AG09319 (cell line): ENCODE measurements around the gene GARRE1.
A peak's percentile ranks its signal among the peaks of the same experiment; 100 is the strongest.

ENCODE experiments used
- DNase-seq: peaks from one replicate; pipeline ENCODE4 v3.0.0-alpha.2; 2010; ENCODE audit warnings: low read depth; ENCODE audit errors: extremely low read depth
- TF ChIP-seq, protein P1 (sequence below): IDR thresholded peaks from 2 replicates; pipeline ENCODE4 v1.5.1; 2011; ENCODE audit warnings: low read depth, mild to moderate bottlenecking, inconsistent platforms, low read length, moderate library complexity

The GARRE1 gene

DNA sequence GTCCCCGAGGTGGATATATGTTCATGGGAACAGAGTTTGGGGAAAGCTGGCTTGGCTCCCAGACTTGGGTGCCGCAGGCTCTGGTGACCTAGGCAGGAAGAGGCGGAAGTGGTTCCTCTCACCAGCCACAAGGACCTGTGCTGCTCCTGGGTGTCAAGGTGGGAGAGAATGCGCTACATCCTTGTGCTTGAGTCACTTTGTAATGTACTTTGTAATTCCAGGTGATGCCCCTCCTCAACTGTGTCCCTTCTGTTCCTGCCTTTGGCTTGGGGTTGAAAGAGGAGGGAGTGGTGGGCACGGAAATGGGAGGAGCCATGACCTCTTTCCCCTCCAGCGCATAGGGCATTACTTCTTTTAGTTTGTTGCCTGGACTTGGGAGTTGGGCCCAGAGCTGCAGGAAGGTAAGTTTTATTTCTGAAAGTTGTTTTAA lies 10.9 kb downstream of the GARRE1 start:
- no peak for DNase-seq
- TF ChIP-seq, protein P1, sequence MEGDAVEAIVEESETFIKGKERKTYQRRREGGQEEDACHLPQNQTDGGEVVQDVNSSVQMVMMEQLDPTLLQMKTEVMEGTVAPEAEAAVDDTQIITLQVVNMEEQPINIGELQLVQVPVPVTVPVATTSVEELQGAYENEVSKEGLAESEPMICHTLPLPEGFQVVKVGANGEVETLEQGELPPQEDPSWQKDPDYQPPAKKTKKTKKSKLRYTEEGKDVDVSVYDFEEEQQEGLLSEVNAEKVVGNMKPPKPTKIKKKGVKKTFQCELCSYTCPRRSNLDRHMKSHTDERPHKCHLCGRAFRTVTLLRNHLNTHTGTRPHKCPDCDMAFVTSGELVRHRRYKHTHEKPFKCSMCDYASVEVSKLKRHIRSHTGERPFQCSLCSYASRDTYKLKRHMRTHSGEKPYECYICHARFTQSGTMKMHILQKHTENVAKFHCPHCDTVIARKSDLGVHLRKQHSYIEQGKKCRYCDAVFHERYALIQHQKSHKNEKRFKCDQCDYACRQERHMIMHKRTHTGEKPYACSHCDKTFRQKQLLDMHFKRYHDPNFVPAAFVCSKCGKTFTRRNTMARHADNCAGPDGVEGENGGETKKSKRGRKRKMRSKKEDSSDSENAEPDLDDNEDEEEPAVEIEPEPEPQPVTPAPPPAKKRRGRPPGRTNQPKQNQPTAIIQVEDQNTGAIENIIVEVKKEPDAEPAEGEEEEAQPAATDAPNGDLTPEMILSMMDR, result no peak

DNA sequence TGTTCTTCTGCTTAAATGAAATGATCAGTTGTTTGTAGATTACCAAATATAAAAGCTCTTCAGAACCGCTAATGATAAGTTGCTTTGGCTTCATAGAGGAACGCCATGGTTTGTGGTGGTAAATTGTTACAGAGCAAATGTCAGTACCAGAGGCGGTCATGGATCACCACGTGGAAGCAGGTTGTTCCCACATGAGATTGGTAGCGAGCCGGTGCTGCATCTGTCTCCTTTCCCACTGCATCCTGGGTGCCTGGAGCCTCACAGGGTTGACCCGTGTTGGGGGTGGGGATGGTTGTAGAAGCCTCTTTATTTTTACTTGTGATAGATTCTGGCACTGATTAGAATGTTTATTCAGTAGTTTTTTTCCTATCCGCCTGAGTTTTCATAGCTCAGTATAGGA lies 14.7 kb downstream of the GARRE1 start:
- no peak for DNase-seq
- TF ChIP-seq, protein P1, result no peak

DNA sequence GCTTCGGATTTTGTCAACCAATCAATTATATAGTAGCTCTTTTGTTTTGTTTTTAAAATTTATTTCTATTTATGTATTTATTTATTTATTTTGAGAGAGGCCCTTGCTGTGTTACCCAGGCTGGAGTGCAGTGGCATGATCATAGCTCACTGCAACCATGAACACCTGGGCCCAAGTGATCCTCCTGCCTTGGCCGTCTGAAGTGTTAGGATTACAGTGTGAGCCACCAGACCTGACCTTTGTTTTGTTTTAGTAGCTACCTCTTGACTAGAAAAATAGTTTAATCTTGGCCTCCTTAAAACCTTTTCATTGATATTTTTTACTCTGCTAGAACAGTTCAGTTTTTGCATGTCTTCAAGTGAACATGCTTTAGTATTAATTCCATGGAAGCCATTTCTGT lies 15.1 kb downstream of the GARRE1 start:
- no peak for DNase-seq
- TF ChIP-seq, protein P1, result no peak

DNA sequence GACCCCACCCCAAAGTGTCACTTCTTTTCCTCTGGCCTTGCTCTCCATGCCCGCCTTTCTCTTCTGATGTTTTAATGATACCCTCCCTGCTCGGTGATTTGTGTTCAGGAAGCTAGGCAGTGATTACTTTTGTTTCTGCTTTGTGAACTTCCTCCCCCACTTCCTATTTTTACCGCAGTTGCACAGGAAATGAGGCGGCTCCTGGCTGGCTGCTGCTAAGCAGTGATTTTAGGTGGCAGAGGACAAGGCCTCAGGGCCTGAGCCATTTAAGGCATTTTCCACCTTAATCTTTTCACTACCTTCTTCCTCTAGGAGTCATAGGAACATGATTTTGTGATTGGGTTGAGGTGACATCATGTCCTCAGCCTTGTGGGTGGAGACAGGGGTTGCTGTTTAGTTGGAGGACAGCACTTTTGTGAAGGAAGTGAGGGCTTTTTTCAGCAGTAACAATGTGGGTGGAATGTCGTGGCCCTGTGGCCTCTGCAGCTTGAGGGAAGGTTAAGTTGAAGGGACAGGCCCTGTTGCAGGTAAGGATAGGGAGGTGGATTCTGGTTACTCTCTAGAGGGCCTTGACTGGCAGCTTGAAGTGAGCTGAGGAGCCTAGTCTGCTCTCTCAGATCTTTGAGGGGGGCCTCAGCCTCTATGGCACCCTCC lies 15.7 kb downstream of the GARRE1 start:
- no peak for DNase-seq
- TF ChIP-seq, protein P1, result no peak

DNA sequence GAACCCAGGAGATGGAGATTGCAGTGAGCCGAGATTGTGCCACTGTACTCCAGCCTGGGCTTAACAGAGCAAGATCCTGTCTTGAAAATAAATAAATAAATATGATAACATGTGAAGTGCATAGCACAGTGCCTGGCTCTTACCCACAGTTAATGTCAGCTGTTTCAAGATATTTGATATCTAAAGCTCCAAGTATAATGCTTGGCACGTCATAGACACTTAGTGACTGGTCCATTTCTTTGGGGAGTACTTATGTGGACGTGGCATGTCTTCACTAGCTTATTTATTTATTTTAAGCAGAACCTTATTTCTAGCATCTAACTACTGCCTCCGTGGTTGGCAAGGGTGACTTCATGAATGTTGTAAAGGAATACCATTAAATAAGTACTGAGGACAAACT lies 18.8 kb downstream of the GARRE1 start:
- TF ChIP-seq, protein P1, result no peak
- no peak for DNase-seq

DNA sequence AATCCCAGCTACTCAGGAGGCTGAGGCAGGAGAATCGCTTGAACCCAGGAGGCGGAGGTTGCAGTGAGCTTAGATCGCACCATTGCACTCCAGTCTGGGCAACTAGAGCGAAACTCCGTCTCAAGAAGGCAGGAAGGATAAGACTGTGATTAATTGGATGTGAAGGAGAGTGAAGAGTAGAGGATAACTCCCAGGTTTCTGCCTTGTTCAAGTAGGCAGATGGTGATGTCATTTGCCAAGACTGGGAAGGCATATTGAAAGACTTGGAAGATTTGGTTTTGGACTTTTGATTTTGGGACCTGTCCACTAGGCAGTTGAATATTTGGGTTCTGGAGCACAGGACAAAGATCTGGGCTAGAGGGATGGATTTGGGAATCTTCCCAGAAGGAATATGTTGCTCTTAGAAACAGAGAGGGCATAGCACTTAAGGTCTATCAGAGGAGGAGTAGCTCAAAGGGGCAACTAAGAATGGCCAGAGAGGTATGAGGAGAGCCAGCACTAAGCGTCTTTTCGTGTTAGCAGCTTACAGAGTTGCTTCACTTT lies 20.0 kb downstream of the GARRE1 start:
- DNase-seq, result no peak
- TF ChIP-seq, protein P1, result no peak; the same call in 1 of the 2 replicates

DNA sequence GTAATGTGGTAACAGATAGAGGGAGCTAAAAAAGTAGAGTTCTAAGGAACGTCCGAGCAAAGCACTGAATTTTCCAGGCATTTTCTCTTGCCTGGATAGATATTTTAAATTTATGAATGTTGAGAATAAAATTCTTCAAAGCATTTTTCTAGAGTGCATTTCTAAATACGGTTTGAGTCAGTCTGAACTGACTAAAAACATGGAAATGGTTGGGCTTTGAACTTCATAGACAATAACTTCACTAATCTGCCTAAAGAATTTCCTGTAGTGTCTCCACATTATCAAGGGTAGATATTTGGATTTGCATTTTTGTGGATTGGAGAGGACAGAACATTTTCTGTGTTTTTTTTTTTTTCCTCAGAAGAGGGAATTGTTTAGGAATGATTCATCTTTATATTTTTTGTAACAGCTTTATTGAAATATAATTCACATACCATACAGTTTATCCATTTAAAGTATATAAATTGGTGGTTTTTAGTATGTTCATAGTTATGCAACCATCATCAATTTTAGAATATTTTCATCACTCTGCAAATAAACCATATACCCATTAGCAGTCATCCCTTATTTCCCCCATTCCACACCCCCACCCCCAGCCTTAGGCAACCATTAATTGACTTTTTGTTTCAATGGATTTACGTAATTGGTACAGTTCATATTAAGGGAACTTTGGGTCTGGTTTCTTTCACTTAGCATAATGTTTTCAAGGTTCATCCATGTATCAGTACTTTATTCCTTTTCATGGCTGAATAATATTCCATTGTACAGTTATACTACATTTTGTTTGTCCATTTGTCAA lies 20.7 kb downstream of the GARRE1 start:
- peak; percentile 70 for DNase-seq
- TF ChIP-seq, protein P1, result peak; percentile 17; the same call in 1 of the 2 replicates
